ENCODE data around the gene UBXN10. TPM values are rescaled to one million over a fixed set of nuclear protein-coding genes. Genes with fewer than 3 reads are reported as not detected.
A peak's percentile ranks its signal among the peaks of the same experiment; 100 is the strongest.

Gene UBXN10
- total and polyA plus RNA-seq, 2 of the 13 experiments (the other 11 are each of a cell fraction or from before 2014, with no cell fraction given) = 0.04 to 0.05 TPM

GRCh38 chr1:20216574-20216973, 30.7 kb downstream of the UBXN10 start:
- CTCF ChIA-PET (ENCODE audit: low intra/inter-chr PET ratio, low total read pairs) = no interaction called here
- ATAC-seq (peak; percentile 81), FAIRE-seq (no peak), DNase-seq (ENCODE audit: low spot score) (peak; percentile 7)
- Histone ChIP-seq H3K79me2 (ENCODE audit: insufficient read depth, low read length) (no peaks in the 10 kb centered on the region), H4K20me1 (ENCODE audit: insufficient read depth, low read length) (no peaks in the 10 kb centered on the region), H3K4me1 (ENCODE audit: insufficient read depth, low read length) (no peaks in the 10 kb centered on the region; the same call in 1 of the 2 replicates), H3K9ac (ENCODE audit: insufficient read depth, low read depth, low read length) (no peak overlapping the region), H3K27me3 (ENCODE audit: control insufficient read depth in 1 of 2, insufficient read depth in 2 of 2, low read length in 2 of 2) (peaks cover 1 to 46% of the 10 kb centered on the region in 2 experiments; a peak in 3 of 5 replicates), H3K4me3 (replicated peaks in 1 of 3; ENCODE audit: insufficient read depth in 1 of 3, low read depth in 2 of 3, low read length in 3 of 3) (no peak overlapping the region), H3K4me2 (ENCODE audit: low read depth, low read length) (no peak overlapping the region), H2AFZ (ENCODE audit: low read length) (no peak overlapping the region), H3K27ac (ENCODE audit: extremely low read length, insufficient read depth, low read length) (no peak overlapping the region), H3K36me3 (replicated peaks in 1 of 2; ENCODE audit: control insufficient read depth in 1 of 2, insufficient read depth in 2 of 2, low read length in 2 of 2) (no peaks in the 10 kb centered on the region), H3K9me3 (ENCODE audit: low read length) (no peaks in the 10 kb centered on the region)
- POLR2A ChIA-PET = no interaction called here
- intact Hi-C loops (cut with micrococcal nuclease; ENCODE audit: unreplicated experiment) = no loop called here
- in situ Hi-C loops (cut with HindIII; ENCODE audit: extremely low pct_ligation_motif_present, low pct_unique_long_range_greater_than_20kb) = loop anchor here (10.0 kb wide), 1 partner anchor 208 kb away; no protein-coding TSS in a partner anchor
- TF ChIP-seq STAG1 (CRISPR knock-in tag; IDR thresholded peaks at IDR 0.05) (peak; percentile 49), ARID2 (CRISPR knock-in tag; IDR thresholded peaks at IDR 0.05; ENCODE audit: borderline replicate concordance) (no peak), ZNF138 (CRISPR knock-in tag; IDR thresholded peaks at IDR 0.05; ENCODE audit: low read depth) (no peak), DBP (CRISPR knock-in tag; IDR thresholded peaks at IDR 0.05; ENCODE audit: not compliant biosample characterization) (no peak), CTCF (CRISPR knock-in tag; IDR thresholded peaks at IDR 0.05) (peak; percentile 58), ZMYM4 (CRISPR knock-in tag; IDR thresholded peaks at IDR 0.05) (no peak), ZNF12 (CRISPR knock-in tag; IDR thresholded peaks at IDR 0.05) (peak; percentile 99), ZNF652 (CRISPR knock-in tag; IDR thresholded peaks at IDR 0.05; ENCODE audit: borderline replicate concordance, low read depth) (no peak), SMC3 (IDR thresholded peaks at IDR 0.05; ENCODE audit: low read length) (peak; percentile 26; the same call in 1 of the 2 replicates), ZFP1 (CRISPR knock-in tag; IDR thresholded peaks at IDR 0.05) (no peak), E2F5 (CRISPR knock-in tag; conservative IDR thresholded peaks at IDR 0.05) (no peak), PAXIP1 (CRISPR knock-in tag; conservative IDR thresholded peaks at IDR 0.05) (no peak), ZNF792 (CRISPR knock-in tag; IDR thresholded peaks at IDR 0.05) (no peak), TFE3 (CRISPR knock-in tag; IDR thresholded peaks at IDR 0.05) (no peak), MED1 (CRISPR knock-in tag; IDR thresholded peaks at IDR 0.05) (no peak), ZNF879 (CRISPR knock-in tag; IDR thresholded peaks at IDR 0.05) (no peak), SUZ12 (IDR thresholded peaks at IDR 0.05; ENCODE audit: low read depth, low read length) (no peak)
- no TSS peak for BruUV-seq (replicated peaks)
- no CpG with 5 or more reads among the region's 1 CpG for WGBS (ENCODE audit: low lambda C conversion rate)
